ENCODE measurements around the gene JAZF1. TPM values are rescaled to one million over a fixed set of nuclear protein-coding genes. Genes with fewer than 3 reads are reported as not detected.
A peak's percentile ranks its signal among the peaks of the same experiment; 100 is the strongest.

The JAZF1 gene
- total RNA-seq, 2 donors from 2014 or later = 13.9 to 16.5 TPM

DNA sequence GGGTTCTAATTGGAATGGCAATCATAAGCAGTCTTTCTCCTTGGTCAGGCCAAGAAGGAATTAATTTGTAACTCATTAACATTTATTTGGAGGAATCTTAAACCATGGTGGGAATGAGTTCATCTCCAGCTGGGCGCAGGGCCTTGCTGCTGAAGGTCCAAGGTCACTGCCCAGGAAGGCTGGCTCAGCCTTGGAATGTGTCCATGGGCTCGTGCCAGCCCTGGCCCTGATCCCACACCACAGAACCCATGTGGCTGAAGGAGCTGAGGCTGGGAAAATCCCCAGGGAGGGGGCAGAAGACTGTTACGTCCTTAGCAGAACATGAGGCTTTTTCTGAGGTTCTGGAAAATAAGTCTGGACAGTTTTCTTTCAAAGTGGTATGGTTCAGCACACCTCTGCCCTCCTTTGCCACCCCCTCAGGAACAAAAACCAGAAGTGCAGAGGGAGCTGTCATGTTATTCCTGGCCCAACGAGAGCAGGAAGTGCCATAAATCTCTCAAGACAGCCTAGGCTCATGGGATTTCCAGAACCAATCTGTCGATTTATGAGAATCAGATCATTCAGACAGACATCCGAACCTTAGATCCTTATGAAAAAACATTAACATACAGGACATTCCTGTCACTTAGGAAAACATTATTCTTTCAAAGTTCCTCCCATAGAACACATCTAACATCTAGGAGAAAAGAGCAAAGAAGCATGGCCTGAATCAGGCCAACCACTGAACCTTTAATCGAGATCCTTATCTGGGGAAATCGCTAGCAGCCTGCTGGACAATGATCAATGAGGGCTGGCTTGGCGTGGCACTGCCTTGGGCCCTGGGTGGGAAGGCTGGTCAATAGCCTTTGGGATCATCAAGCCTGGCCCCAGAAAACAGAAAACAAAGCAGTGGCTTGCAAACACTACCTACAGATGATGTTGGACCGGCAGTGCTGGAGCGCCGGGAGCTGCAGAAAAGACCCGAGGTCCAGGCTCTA, 306.3 kb downstream of the JAZF1 start:
- Histone ChIP-seq H3K4me3 (no peak overlapping the region), H3K9me3 (no peaks in the 10 kb centered on the region), H3K27ac (no peak overlapping the region), H3K4me1 (ENCODE audit: control insufficient read depth in 1 of 2, low read depth in 2 of 2) (peaks cover 12 to 25% of the 10 kb centered on the region in 2 donors), H3K27me3 (replicated peaks; ENCODE audit: insufficient read depth) (no peaks in the 10 kb centered on the region), H3K36me3 (no peaks in the 10 kb centered on the region)
- TF ChIP-seq, protein P1, sequence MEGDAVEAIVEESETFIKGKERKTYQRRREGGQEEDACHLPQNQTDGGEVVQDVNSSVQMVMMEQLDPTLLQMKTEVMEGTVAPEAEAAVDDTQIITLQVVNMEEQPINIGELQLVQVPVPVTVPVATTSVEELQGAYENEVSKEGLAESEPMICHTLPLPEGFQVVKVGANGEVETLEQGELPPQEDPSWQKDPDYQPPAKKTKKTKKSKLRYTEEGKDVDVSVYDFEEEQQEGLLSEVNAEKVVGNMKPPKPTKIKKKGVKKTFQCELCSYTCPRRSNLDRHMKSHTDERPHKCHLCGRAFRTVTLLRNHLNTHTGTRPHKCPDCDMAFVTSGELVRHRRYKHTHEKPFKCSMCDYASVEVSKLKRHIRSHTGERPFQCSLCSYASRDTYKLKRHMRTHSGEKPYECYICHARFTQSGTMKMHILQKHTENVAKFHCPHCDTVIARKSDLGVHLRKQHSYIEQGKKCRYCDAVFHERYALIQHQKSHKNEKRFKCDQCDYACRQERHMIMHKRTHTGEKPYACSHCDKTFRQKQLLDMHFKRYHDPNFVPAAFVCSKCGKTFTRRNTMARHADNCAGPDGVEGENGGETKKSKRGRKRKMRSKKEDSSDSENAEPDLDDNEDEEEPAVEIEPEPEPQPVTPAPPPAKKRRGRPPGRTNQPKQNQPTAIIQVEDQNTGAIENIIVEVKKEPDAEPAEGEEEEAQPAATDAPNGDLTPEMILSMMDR (IDR thresholded peaks at IDR 0.05) = no peak
- DNase-seq (ENCODE audit: low spot score) (no peak), ATAC-seq (ENCODE audit: insufficient number of reproducible peaks, low FRiP score, low read depth) (peak; percentile 51)

DNA sequence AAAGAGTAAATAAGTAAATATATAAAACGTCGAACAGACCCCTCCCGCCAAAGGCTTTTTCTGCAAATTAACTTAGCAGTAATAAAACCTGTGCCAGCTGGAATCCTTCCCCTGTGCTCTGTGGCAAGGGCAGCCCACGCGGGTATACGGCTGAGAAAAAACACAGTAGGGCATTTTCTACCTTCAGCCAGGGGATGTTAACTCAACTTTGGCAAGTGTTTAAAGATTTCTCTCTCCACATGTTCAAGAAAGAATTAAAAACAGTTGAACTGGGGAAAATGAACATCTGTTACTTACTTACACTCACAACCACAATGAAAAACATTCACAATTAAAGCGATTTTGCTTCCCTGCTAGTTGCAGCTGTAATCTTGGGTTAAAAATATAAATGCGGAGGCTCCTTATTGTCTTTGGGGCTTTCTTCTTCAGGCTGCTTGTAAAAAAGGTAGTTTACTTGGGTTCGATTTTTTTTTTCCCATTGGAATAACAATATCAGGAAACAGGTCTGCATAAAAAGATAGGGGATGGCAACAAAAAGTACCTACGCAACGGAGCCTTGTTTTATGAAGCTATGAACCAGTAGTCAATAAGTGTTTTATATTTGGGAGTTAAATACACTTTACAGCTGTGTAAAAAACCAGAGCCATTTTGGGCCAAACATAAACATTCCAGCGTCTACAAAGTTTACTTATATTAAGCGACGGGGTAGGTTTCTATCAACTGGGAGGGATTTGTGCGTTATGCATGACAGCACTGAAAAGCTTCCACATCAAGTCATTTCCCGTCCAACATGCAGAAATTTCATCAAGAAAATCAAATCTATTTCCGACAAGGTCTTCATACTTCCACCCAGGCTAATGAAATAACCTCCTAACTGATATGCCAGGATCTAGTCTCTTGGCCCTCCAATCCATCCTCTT, 308.0 kb downstream of the JAZF1 start:
- DNase-seq (ENCODE audit: low spot score) = no peak
- no peaks in the 10 kb centered on the region for H3K27me3 ChIP-seq (replicated peaks; ENCODE audit: insufficient read depth)
- no peak overlapping the region for H3K27ac ChIP-seq
- no peaks in the 10 kb centered on the region for H3K9me3 ChIP-seq
- no peaks in the 10 kb centered on the region for H3K36me3 ChIP-seq
- H3K4me1 ChIP-seq (ENCODE audit: control insufficient read depth in 1 of 2, low read depth in 2 of 2) = peaks cover 12 to 25% of the 10 kb centered on the region in 2 donors
- TF ChIP-seq, protein P1 (IDR thresholded peaks at IDR 0.05) = no peak
- ATAC-seq (ENCODE audit: insufficient number of reproducible peaks, low FRiP score, low read depth) = no peak
- no peak overlapping the region for H3K4me3 ChIP-seq

DNA sequence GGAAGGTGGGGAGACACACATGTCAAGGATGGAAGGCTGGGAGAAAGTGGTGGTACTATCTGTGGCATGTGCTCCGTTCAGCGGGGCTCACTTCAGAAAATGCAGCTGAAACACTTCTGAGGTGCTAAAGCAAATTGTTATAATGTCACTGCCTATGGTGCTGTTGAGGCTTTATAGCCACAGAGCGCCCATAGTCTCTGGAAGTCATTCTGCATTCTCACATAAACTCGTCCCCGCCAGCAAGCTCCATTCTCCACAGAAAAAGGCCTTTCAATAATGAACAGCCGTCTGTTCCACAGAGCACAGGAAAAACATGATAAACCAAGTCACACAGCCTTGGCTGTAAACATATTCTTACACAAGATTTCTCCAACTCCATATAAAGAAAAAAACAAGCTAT, 308.7 kb downstream of the JAZF1 start:
- TF ChIP-seq, protein P1 (IDR thresholded peaks at IDR 0.05) = no peak
- DNase-seq (ENCODE audit: low spot score) (no peak), ATAC-seq (ENCODE audit: insufficient number of reproducible peaks, low FRiP score, low read depth) (no peak)
- no peaks in the 10 kb centered on the region for H3K36me3 ChIP-seq
- no peak overlapping the region for H3K4me3 ChIP-seq
- no peaks in the 10 kb centered on the region for H3K9me3 ChIP-seq
- peaks cover 12 to 25% of the 10 kb centered on the region in 2 donors for H3K4me1 ChIP-seq (ENCODE audit: control insufficient read depth in 1 of 2, low read depth in 2 of 2)
- H3K27me3 ChIP-seq (replicated peaks; ENCODE audit: insufficient read depth) = no peaks in the 10 kb centered on the region
- H3K27ac ChIP-seq = no peak overlapping the region

DNA sequence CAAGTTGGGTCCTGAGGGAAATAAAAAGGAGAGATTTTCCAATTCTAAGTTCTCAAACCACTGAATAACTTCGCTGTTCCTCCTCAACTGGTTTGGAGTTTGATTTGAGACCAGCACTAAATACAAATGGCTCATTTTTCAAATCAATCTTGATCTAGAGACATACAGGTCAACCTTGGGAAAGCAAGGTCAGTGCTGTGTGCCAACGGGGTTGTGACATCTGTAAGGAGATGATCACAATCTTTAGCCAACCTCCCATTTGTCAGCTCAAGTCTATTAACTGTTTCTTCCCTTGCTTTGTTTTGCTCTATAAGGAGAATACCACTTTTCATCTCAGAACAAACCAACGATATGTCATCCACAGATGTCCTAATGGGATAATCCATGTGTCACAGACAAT, 309.5 kb downstream of the JAZF1 start:
- Histone ChIP-seq H3K27ac (no peak overlapping the region), H3K36me3 (no peaks in the 10 kb centered on the region), H3K4me3 (no peak overlapping the region), H3K4me1 (ENCODE audit: control insufficient read depth in 1 of 2, low read depth in 2 of 2) (peaks cover 12 to 25% of the 10 kb centered on the region in 2 donors), H3K27me3 (replicated peaks; ENCODE audit: insufficient read depth) (no peaks in the 10 kb centered on the region), H3K9me3 (no peaks in the 10 kb centered on the region)
- DNase-seq (ENCODE audit: low spot score) = no peak
- TF ChIP-seq, protein P1 (IDR thresholded peaks at IDR 0.05) = no peak
- ATAC-seq (ENCODE audit: insufficient number of reproducible peaks, low FRiP score, low read depth) = no peak

DNA sequence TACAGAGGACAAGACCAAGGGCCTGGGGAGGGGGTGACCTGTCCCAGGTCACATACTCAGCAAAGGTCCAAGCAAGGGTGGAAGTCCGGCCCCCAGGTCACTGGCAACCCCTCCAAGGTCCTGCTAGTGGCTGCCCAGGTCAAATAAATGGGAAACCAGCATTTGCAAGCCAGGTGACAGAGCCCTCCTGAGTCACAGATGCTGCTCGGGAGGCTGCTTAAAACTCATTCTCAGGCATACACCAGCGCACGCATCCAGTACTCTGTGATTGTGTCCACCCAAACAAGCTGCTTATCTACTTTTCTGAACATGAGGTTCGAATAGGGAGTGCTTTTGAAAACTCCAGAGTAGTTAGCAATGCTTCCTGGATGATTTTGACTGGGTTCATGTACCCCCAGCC, 310.0 kb downstream of the JAZF1 start:
- ATAC-seq (ENCODE audit: insufficient number of reproducible peaks, low FRiP score, low read depth) = no peak
- Histone ChIP-seq H3K27me3 (replicated peaks; ENCODE audit: insufficient read depth) (no peaks in the 10 kb centered on the region), H3K9me3 (no peaks in the 10 kb centered on the region), H3K36me3 (no peaks in the 10 kb centered on the region), H3K27ac (no peak overlapping the region), H3K4me1 (ENCODE audit: control insufficient read depth in 1 of 2, low read depth in 2 of 2) (peaks cover 12 to 25% of the 10 kb centered on the region in 2 donors), H3K4me3 (no peak overlapping the region)
- TF ChIP-seq, protein P1 (IDR thresholded peaks at IDR 0.05) = no peak
- no peak for DNase-seq (ENCODE audit: low spot score)
